ENCODE measurements around the gene CAMKMT.

DNA sequence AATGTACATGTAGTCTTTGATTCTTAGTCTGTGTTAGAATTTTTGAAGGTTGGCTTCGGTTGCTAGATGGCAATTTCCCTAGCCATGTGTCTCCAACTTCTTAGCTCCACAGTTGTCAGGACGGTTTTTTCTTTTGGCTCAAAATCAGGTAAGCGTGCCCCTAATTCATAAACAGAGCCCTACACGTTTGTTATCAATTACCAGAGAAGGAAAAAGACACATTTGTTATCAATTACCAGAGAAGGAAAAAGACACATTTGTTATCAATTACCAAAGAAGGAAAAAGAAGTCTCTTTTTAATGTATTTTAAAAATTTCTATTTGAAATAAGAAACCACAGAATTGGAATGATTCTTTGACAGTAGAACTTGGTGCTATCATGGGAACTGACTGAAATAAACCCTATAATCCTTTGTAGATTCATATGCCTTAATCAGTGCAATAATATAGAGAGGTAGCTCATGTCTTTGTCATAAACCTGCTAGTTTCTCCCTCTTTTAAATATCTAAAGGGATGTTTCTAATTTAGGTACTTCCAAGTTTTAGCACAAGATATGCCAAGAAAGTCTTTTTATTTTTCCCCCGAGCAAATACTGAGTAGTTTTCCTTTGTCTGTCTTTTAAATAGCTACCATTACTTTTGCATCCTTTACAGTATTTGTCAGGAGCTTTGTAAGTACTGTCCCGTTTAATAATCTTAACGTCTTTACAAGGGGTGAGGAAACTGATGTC lies 35.9 kb downstream of the CAMKMT start:
- TF ChIP-seq RAD21 (IDR thresholded peaks at IDR 0.05; ENCODE audit: low read depth), result no peak
- no peak for TF ChIP-seq EP300 (IDR thresholded peaks at IDR 0.05; ENCODE audit: borderline replicate concordance)
- TF ChIP-seq EGR1 (IDR thresholded peaks at IDR 0.05), result no peak
- no peak for TF ChIP-seq TEAD4 (IDR thresholded peaks at IDR 0.05)
- TF ChIP-seq, protein P1, sequence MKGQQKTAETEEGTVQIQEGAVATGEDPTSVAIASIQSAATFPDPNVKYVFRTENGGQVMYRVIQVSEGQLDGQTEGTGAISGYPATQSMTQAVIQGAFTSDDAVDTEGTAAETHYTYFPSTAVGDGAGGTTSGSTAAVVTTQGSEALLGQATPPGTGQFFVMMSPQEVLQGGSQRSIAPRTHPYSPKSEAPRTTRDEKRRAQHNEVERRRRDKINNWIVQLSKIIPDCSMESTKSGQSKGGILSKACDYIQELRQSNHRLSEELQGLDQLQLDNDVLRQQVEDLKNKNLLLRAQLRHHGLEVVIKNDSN (IDR thresholded peaks at IDR 0.05), result no peak
- TF ChIP-seq YY1 (IDR thresholded peaks at IDR 0.05; ENCODE audit: low read depth), result no peak
- TF ChIP-seq CREB1 (IDR thresholded peaks at IDR 0.05; ENCODE audit: low read depth), result no peak
- TF ChIP-seq MAX (IDR thresholded peaks at IDR 0.05), result no peak
